ENCODE measurements around the gene LGALS9.

The LGALS9 gene

DNA sequence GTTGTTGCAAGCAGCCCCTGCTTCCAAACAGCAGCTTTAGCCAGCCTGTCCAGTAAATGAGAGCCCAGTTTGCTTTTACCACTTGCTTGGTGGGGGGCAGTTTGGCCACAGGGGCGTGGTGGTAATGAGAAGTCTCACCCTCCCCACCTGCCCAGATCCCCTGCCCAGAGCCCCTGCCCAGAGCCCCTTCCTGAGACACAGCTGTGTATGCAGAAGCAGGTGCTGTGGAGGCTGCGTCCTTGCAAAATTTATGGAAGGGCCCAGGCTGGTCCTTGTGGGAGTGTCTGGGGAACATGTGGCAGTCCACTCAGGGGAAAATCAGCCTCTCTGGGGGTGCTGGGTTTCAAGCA lies 27.6 kb upstream of the LGALS9 start:
- H3K23ac ChIP-seq (ENCODE audit: low read depth, low read length, poor library complexity), result peak overlapping the region; percentile 28
- peaks cover 9 to 19% of the 10 kb centered on the region in 2 donors for H3K36me3 ChIP-seq (replicated peaks in 1 of 2; ENCODE audit: control insufficient read depth in 2 of 2, insufficient read depth in 2 of 2, low read length in 2 of 2)
- H2BK15ac ChIP-seq (ENCODE audit: low read length), result no peak overlapping the region
- no peak overlapping the region for H3K18ac ChIP-seq (ENCODE audit: low read length)
- H4K91ac ChIP-seq (ENCODE audit: low read depth, low read length, poor library complexity), result no peak overlapping the region
- no peak overlapping the region for H3K14ac ChIP-seq (ENCODE audit: low read length)
- peak overlapping the region; percentile 18 for H2BK5ac ChIP-seq (ENCODE audit: low read length)
- no peaks in the 10 kb centered on the region for H3K79me1 ChIP-seq (ENCODE audit: low read depth, low read length)
- no peak overlapping the region for H3K27ac ChIP-seq (replicated peaks; ENCODE audit: low read length)
- H3K9ac ChIP-seq (ENCODE audit: low read depth, low read length, poor library complexity), result no peak overlapping the region
- H2BK120ac ChIP-seq (ENCODE audit: low read depth, low read length), result no peak overlapping the region
- H3K4me3 ChIP-seq (ENCODE audit: low read length in 2 of 2), result no peak overlapping the region
- H3K4ac ChIP-seq (ENCODE audit: low read length), result no peak overlapping the region
- no peak overlapping the region for H4K8ac ChIP-seq (ENCODE audit: low read depth, low read length)
- no peak for DNase-seq (ENCODE audit: low spot score)
- H3K4me1 ChIP-seq (ENCODE audit: control insufficient read depth in 2 of 2, insufficient read depth in 1 of 2, low read depth in 1 of 2, low read length in 2 of 2), result no peaks in the 10 kb centered on the region
- no CpG with 5 or more reads among the region's 2 CpGs for WGBS, 2 donors (ENCODE audit: extremely low coverage in 2 of 2, insufficient read length in 2 of 2, insufficient replicate concordance in 1 of 2)
- H2AFZ ChIP-seq (ENCODE audit: low read length), result no peak overlapping the region
- H3K4me2 ChIP-seq (ENCODE audit: insufficient read depth, low read length, poor library complexity, severe bottlenecking), result no peak overlapping the region
- no peaks in the 10 kb centered on the region for H3K27me3 ChIP-seq (ENCODE audit: control insufficient read depth in 3 of 3, insufficient read depth in 3 of 3, low read depth in 1 of 3, low read length in 3 of 3)
- no peaks in the 10 kb centered on the region for H3K9me3 ChIP-seq (replicated peaks in 1 of 2; ENCODE audit: control insufficient read depth in 2 of 2, insufficient read depth in 1 of 2, low read depth in 1 of 2, low read length in 2 of 2)
- H2AK5ac ChIP-seq (ENCODE audit: low read depth, low read length), result no peak overlapping the region
- no peak overlapping the region for H2BK12ac ChIP-seq (ENCODE audit: low read length)

DNA sequence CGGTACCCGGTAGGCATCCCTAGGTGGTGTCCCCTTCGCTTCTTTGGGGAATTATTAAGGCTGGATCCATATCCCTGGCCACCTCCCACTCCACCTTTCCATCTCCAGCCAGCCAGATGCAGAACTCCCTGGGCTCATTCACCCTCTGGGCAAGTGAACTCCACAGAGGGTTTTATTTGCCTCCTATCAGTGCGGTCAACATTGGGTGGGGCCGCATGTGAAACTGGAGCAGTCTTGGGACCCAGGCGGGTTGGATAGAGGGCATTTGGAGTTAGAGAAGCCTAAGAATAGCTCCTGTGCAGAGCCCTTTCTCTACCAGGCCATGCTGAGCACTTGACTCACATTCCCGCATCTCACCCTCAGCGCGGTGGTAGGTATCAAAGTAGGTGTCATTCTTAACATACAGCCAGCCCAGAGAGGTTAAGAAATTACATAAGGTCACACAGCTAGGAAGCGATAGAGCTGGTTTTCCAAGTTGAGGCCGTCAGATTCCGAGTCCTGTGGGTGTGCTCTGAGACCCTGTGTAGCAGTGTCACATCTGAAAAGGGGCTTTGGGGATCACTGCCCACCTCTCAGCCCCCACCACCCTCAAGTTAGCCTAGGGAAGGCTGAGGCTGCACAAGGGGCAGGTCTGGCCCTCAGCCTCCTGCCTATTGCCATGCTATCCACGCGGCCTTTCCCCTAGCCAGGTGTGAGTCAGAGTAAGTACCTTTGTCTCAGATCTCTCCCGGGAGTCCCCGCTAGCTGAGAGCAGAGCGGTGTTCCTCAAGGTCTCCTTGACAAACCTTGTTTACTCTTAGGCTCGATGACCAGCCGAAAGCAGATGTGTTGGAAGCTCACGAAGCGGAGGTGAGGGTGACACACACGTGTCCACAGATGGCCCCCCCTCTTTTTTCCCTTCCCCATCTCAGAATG lies 26.9 kb upstream of the LGALS9 start:
- no peak for DNase-seq (ENCODE audit: low spot score)
- Histone ChIP-seq H4K8ac (ENCODE audit: low read depth, low read length) (no peak overlapping the region), H2AFZ (ENCODE audit: low read length) (no peak overlapping the region)

DNA sequence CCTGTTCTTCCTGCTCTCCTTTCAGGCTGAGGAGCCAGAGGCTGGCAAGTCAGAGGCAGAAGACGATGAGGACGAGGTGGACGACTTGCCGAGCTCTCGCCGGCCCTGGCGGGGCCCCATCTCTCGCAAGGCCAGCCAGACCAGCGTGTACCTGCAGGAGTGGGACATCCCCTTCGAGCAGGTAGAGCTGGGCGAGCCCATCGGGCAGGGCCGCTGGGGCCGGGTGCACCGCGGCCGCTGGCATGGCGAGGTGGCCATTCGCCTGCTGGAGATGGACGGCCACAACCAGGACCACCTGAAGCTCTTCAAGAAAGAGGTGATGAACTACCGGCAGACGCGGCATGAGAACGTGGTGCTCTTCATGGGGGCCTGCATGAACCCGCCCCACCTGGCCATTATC lies 25.6 kb upstream of the LGALS9 start:
- no peak overlapping the region for H2BK12ac ChIP-seq (ENCODE audit: low read length)
- no peak overlapping the region for H2BK15ac ChIP-seq (ENCODE audit: low read length)
- no peaks in the 10 kb centered on the region for H3K9me3 ChIP-seq (replicated peaks in 1 of 2; ENCODE audit: control insufficient read depth in 2 of 2, insufficient read depth in 1 of 2, low read depth in 1 of 2, low read length in 2 of 2)
- peak overlapping the region; percentile 20 for H3K23ac ChIP-seq (ENCODE audit: low read depth, low read length, poor library complexity)
- no peak overlapping the region for H2AFZ ChIP-seq (ENCODE audit: low read length)
- no peak overlapping the region for H3K14ac ChIP-seq (ENCODE audit: low read length)
- H3K4me1 ChIP-seq (ENCODE audit: control insufficient read depth in 2 of 2, insufficient read depth in 1 of 2, low read depth in 1 of 2, low read length in 2 of 2), result no peaks in the 10 kb centered on the region
- no peak overlapping the region for H3K4ac ChIP-seq (ENCODE audit: low read length)
- no peak overlapping the region for H3K18ac ChIP-seq (ENCODE audit: low read length)
- no peaks in the 10 kb centered on the region for H3K79me1 ChIP-seq (ENCODE audit: low read depth, low read length)
- H2BK5ac ChIP-seq (ENCODE audit: low read length), result no peak overlapping the region
- no peak overlapping the region for H4K8ac ChIP-seq (ENCODE audit: low read depth, low read length)
- WGBS, 2 donors (ENCODE audit: extremely low coverage in 2 of 2, insufficient read length in 2 of 2, insufficient replicate concordance in 1 of 2), result no CpG with 5 or more reads among the region's 25 CpGs
- peaks cover 12 to 24% of the 10 kb centered on the region in 2 donors for H3K36me3 ChIP-seq (replicated peaks in 1 of 2; ENCODE audit: control insufficient read depth in 2 of 2, insufficient read depth in 2 of 2, low read length in 2 of 2)
- no peak overlapping the region for H2BK120ac ChIP-seq (ENCODE audit: low read depth, low read length)
- no peaks in the 10 kb centered on the region for H3K27me3 ChIP-seq (ENCODE audit: control insufficient read depth in 3 of 3, insufficient read depth in 3 of 3, low read depth in 1 of 3, low read length in 3 of 3)
- no peak overlapping the region for H3K27ac ChIP-seq (replicated peaks; ENCODE audit: low read length)
- no peak overlapping the region for H3K9ac ChIP-seq (ENCODE audit: low read depth, low read length, poor library complexity)
- H3K4me2 ChIP-seq (ENCODE audit: insufficient read depth, low read length, poor library complexity, severe bottlenecking), result no peak overlapping the region
- no peak overlapping the region for H2AK5ac ChIP-seq (ENCODE audit: low read depth, low read length)
- DNase-seq (ENCODE audit: low spot score), result no peak
- H4K91ac ChIP-seq (ENCODE audit: low read depth, low read length, poor library complexity), result no peak overlapping the region
- no peak overlapping the region for H3K4me3 ChIP-seq (ENCODE audit: low read length in 2 of 2)

More for the DNA sequence above, 26.9 kb upstream of the LGALS9 start:
- no peak overlapping the region for H2BK120ac ChIP-seq (ENCODE audit: low read depth, low read length)
- no peak overlapping the region for H2BK15ac ChIP-seq (ENCODE audit: low read length)
- WGBS, 2 donors (ENCODE audit: extremely low coverage in 2 of 2, insufficient read length in 2 of 2, insufficient replicate concordance in 1 of 2), result no CpG with 5 or more reads among the region's 22 CpGs
- no peak overlapping the region for H3K27ac ChIP-seq (replicated peaks; ENCODE audit: low read length)
- H3K23ac ChIP-seq (ENCODE audit: low read depth, low read length, poor library complexity), result no peak overlapping the region
- no peak overlapping the region for H3K9ac ChIP-seq (ENCODE audit: low read depth, low read length, poor library complexity)
- no peak overlapping the region for H3K18ac ChIP-seq (ENCODE audit: low read length)
- no peaks in the 10 kb centered on the region for H3K4me1 ChIP-seq (ENCODE audit: control insufficient read depth in 2 of 2, insufficient read depth in 1 of 2, low read depth in 1 of 2, low read length in 2 of 2)
- no peaks in the 10 kb centered on the region for H3K27me3 ChIP-seq (ENCODE audit: control insufficient read depth in 3 of 3, insufficient read depth in 3 of 3, low read depth in 1 of 3, low read length in 3 of 3)
- peak overlapping the region; percentile 18 for H2BK5ac ChIP-seq (ENCODE audit: low read length)
- H3K4me3 ChIP-seq (ENCODE audit: low read length in 2 of 2), result no peak overlapping the region
- H3K4ac ChIP-seq (ENCODE audit: low read length), result no peak overlapping the region
- H3K79me1 ChIP-seq (ENCODE audit: low read depth, low read length), result no peaks in the 10 kb centered on the region
- no peaks in the 10 kb centered on the region for H3K9me3 ChIP-seq (replicated peaks in 1 of 2; ENCODE audit: control insufficient read depth in 2 of 2, insufficient read depth in 1 of 2, low read depth in 1 of 2, low read length in 2 of 2)
- H2BK12ac ChIP-seq (ENCODE audit: low read length), result no peak overlapping the region
- H4K91ac ChIP-seq (ENCODE audit: low read depth, low read length, poor library complexity), result no peak overlapping the region
- H3K14ac ChIP-seq (ENCODE audit: low read length), result no peak overlapping the region
- no peak overlapping the region for H2AK5ac ChIP-seq (ENCODE audit: low read depth, low read length)
- peaks cover 9 to 22% of the 10 kb centered on the region in 2 donors for H3K36me3 ChIP-seq (replicated peaks in 1 of 2; ENCODE audit: control insufficient read depth in 2 of 2, insufficient read depth in 2 of 2, low read length in 2 of 2)
- H3K4me2 ChIP-seq (ENCODE audit: insufficient read depth, low read length, poor library complexity, severe bottlenecking), result no peak overlapping the region

- H3K9ac ChIP-seq (ENCODE audit: low read depth, low read length, poor library complexity), result no peak overlapping the region
- no peaks in the 10 kb centered on the region for H3K27me3 ChIP-seq (ENCODE audit: control insufficient read depth in 3 of 3, insufficient read depth in 3 of 3, low read depth in 1 of 3, low read length in 3 of 3)
- no peaks in the 10 kb centered on the region for H3K79me1 ChIP-seq (ENCODE audit: low read depth, low read length)
- no peak overlapping the region for H3K4ac ChIP-seq (ENCODE audit: low read length)
- no peak overlapping the region for H3K4me3 ChIP-seq (ENCODE audit: low read length in 2 of 2)
- H2BK5ac ChIP-seq (ENCODE audit: low read length), result no peak overlapping the region
- DNase-seq (ENCODE audit: low spot score), result no peak
- H3K36me3 ChIP-seq (replicated peaks in 1 of 2; ENCODE audit: control insufficient read depth in 2 of 2, insufficient read depth in 2 of 2, low read length in 2 of 2), result peaks cover 14 to 29% of the 10 kb centered on the region in 2 donors
- no peaks in the 10 kb centered on the region for H3K9me3 ChIP-seq (replicated peaks in 1 of 2; ENCODE audit: control insufficient read depth in 2 of 2, insufficient read depth in 1 of 2, low read depth in 1 of 2, low read length in 2 of 2)
- H2BK15ac ChIP-seq (ENCODE audit: low read length), result no peak overlapping the region
- H3K18ac ChIP-seq (ENCODE audit: low read length), result no peak overlapping the region
- H3K14ac ChIP-seq (ENCODE audit: low read length), result peak overlapping the region; percentile 14
- H2AK5ac ChIP-seq (ENCODE audit: low read depth, low read length), result no peak overlapping the region
- no peaks in the 10 kb centered on the region for H3K4me1 ChIP-seq (ENCODE audit: control insufficient read depth in 2 of 2, insufficient read depth in 1 of 2, low read depth in 1 of 2, low read length in 2 of 2)
- no peak overlapping the region for H3K4me2 ChIP-seq (ENCODE audit: insufficient read depth, low read length, poor library complexity, severe bottlenecking)
- no peak overlapping the region for H2BK12ac ChIP-seq (ENCODE audit: low read length)
- H4K8ac ChIP-seq (ENCODE audit: low read depth, low read length), result no peak overlapping the region
- no peak overlapping the region for H2AFZ ChIP-seq (ENCODE audit: low read length)
- H2BK120ac ChIP-seq (ENCODE audit: low read depth, low read length), result no peak overlapping the region
- H3K23ac ChIP-seq (ENCODE audit: low read depth, low read length, poor library complexity), result peak overlapping the region; percentile 8
- H3K27ac ChIP-seq (replicated peaks; ENCODE audit: low read length), result no peak overlapping the region
- no CpG with 5 or more reads among the region's 16 CpGs for WGBS, 2 donors (ENCODE audit: extremely low coverage in 2 of 2, insufficient read length in 2 of 2, insufficient replicate concordance in 1 of 2)
- H4K91ac ChIP-seq (ENCODE audit: low read depth, low read length, poor library complexity), result no peak overlapping the region
Observed at GRCh38 chr17:27607521-27608091, 23.4 kb upstream of the LGALS9 start.
